ENCODE results near the gene SLX4IP. TPM values are rescaled to one million over a fixed set of nuclear protein-coding genes. Genes with fewer than 3 reads are reported as not detected.

Gene SLX4IP
- total RNA-seq, 1 donor from 2014 or later: 5.3 TPM

DNA sequence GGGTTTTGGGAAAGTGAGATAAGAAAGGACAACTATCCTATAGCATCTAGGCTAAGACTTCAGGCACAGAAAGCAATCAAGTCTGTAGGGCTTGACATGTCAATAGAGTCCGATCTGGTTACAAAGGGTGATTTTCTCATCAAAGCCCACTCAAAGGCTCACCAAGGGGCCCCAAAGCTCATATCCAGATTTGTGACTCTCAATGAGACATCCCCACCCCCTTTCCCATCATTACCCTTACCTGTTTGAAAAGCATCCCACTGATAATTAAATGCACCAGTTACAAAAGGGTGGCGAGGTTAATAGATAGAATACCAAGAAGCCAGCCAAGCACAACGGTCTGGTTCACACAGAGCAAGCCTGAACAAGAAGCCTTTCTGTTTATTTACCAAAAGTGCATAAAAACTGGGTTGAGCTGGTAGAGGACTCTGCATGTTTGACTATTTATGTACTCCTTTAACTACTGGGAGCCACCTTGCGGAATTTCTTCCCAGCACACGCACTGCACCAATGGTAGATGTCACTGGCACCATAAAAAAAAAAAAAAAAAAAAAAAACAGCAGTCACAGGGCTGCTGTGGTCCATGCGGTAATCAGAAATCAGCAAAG is 232.6 kb downstream of the SLX4IP start:
- Histone ChIP-seq H3K4me2 (ENCODE audit: low read length) (peak overlapping the region; percentile 69), H3K79me2 (ENCODE audit: insufficient read depth, low read length) (peaks cover 97% of the 10 kb centered on the region), H3K9ac (ENCODE audit: low read length) (peak overlapping the region; percentile 62), H3K36me3 (ENCODE audit: insufficient read depth, low read length) (peaks cover 18% of the 10 kb centered on the region), H3K9me3 (ENCODE audit: insufficient read depth, low read depth, low read length) (no peaks in the 10 kb centered on the region), H4K20me1 (ENCODE audit: insufficient read depth, low read length) (peaks cover 47% of the 10 kb centered on the region), H3K27ac (ENCODE audit: low read depth, low read length) (peak overlapping the region; percentile 59), H3K4me3 (ENCODE audit: insufficient read depth, low read depth, low read length) (no peak overlapping the region), H3K4me1 (ENCODE audit: insufficient read depth, low read length) (peaks cover 55% of the 10 kb centered on the region), H2AFZ (ENCODE audit: low read depth, low read length) (no peak overlapping the region), H3K27me3 (ENCODE audit: insufficient read depth, low read length) (no peaks in the 10 kb centered on the region)
- no peaks in the 10 kb centered on the region for H3K9me3 Mint-ChIP-seq (ENCODE audit: unreplicated experiment)
- peaks cover 57% of the 10 kb centered on the region for H3K4me1 Mint-ChIP-seq (ENCODE audit: low read depth, unreplicated experiment)
- H3K36me3 Mint-ChIP-seq (ENCODE audit: low read depth, unreplicated experiment): peaks cover 43% of the 10 kb centered on the region
- DNase-seq (ENCODE audit: low read depth) (no peak), FAIRE-seq (no peak)
- peak overlapping the region; percentile 63 for H3K27ac Mint-ChIP-seq (ENCODE audit: unreplicated experiment)
- TF ChIP-seq, protein P1, sequence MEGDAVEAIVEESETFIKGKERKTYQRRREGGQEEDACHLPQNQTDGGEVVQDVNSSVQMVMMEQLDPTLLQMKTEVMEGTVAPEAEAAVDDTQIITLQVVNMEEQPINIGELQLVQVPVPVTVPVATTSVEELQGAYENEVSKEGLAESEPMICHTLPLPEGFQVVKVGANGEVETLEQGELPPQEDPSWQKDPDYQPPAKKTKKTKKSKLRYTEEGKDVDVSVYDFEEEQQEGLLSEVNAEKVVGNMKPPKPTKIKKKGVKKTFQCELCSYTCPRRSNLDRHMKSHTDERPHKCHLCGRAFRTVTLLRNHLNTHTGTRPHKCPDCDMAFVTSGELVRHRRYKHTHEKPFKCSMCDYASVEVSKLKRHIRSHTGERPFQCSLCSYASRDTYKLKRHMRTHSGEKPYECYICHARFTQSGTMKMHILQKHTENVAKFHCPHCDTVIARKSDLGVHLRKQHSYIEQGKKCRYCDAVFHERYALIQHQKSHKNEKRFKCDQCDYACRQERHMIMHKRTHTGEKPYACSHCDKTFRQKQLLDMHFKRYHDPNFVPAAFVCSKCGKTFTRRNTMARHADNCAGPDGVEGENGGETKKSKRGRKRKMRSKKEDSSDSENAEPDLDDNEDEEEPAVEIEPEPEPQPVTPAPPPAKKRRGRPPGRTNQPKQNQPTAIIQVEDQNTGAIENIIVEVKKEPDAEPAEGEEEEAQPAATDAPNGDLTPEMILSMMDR (IDR thresholded peaks at IDR 0.05; ENCODE audit: insufficient read depth, low read depth, low read length): no peak
- no peak for TF ChIP-seq EZH2 (IDR thresholded peaks at IDR 0.05; ENCODE audit: insufficient read depth, low read length)
- no peaks in the 10 kb centered on the region for H3K27me3 Mint-ChIP-seq (ENCODE audit: low read depth, unreplicated experiment)
- H3K4me3 Mint-ChIP-seq (ENCODE audit: unreplicated experiment): peak overlapping the region; percentile 83

DNA sequence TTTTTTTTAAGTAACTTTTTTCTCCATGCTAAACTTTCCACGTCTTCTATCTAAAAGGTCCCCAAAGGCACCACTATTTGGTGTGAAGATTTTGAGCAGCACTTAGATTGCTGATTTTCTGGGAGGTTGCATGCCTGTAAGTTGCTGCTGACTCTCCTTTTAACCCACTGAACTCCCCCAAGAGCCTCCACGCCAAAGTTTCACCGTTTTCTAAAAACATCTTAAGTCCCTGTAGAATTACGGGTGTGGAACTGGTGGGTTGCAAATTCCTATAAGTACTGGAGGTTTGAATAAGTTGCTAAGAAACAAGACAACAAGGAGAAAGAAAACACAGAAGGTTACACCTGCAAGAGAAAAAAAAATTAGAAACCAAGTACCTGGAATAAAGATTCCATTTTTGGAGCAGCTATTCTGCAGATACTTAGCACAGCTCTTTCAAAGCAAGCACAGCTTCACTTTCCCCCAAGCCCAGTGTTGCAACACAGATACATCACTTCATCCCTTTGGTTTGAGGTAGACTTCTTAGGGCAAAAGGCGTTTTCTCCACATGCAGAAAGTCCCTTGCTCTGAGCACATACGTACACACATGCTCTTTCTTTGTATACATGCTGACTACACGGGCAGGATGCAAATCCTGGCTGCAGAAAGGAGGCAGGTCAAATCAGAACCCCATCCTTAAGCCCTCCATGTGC is 233.7 kb downstream of the SLX4IP start:
- no peak overlapping the region for H3K9ac ChIP-seq (ENCODE audit: low read length)
- peaks cover 95% of the 10 kb centered on the region for H3K79me2 ChIP-seq (ENCODE audit: insufficient read depth, low read length)
- H3K4me2 ChIP-seq (ENCODE audit: low read length): peak overlapping the region; percentile 30
- DNase-seq (ENCODE audit: low read depth) (no peak), FAIRE-seq (no peak)
- H3K27me3 Mint-ChIP-seq (ENCODE audit: low read depth, unreplicated experiment): no peaks in the 10 kb centered on the region
- H3K36me3 ChIP-seq (ENCODE audit: insufficient read depth, low read length): peaks cover 10% of the 10 kb centered on the region
- no peaks in the 10 kb centered on the region for H3K27me3 ChIP-seq (ENCODE audit: insufficient read depth, low read length)
- H3K9me3 Mint-ChIP-seq (ENCODE audit: unreplicated experiment): no peaks in the 10 kb centered on the region
- no peaks in the 10 kb centered on the region for H3K9me3 ChIP-seq (ENCODE audit: insufficient read depth, low read depth, low read length)
- H3K36me3 Mint-ChIP-seq (ENCODE audit: low read depth, unreplicated experiment): peaks cover 39% of the 10 kb centered on the region
- no peak overlapping the region for H3K27ac ChIP-seq (ENCODE audit: low read depth, low read length)
- no peak overlapping the region for H3K4me3 ChIP-seq (ENCODE audit: insufficient read depth, low read depth, low read length)
- peak overlapping the region; percentile 38 for H3K27ac Mint-ChIP-seq (ENCODE audit: unreplicated experiment)
- H4K20me1 ChIP-seq (ENCODE audit: insufficient read depth, low read length): peaks cover 45% of the 10 kb centered on the region
- TF ChIP-seq, protein P1 (IDR thresholded peaks at IDR 0.05; ENCODE audit: insufficient read depth, low read depth, low read length): no peak
- TF ChIP-seq EZH2 (IDR thresholded peaks at IDR 0.05; ENCODE audit: insufficient read depth, low read length): no peak
- peaks cover 55% of the 10 kb centered on the region for H3K4me1 ChIP-seq (ENCODE audit: insufficient read depth, low read length)
- no peak overlapping the region for H2AFZ ChIP-seq (ENCODE audit: low read depth, low read length)
- H3K4me3 Mint-ChIP-seq (ENCODE audit: unreplicated experiment): peak overlapping the region; percentile 83
- H3K4me1 Mint-ChIP-seq (ENCODE audit: low read depth, unreplicated experiment): peaks cover 47% of the 10 kb centered on the region

Measured in astrocyte (in vitro differentiated cells and primary cell).